Common myeloid progenitor, CD34-positive (primary cell): ENCODE results near the gene SFPQ.

ENCODE experiments used
- CTCF ChIA-PET: fragments of 350-600 bp; sonication (Branson Sonifier 250); formaldehyde crosslinking; loops from one replicate; lab custom pipeline; 2021; ENCODE audit warnings: antibody characterized with exemption; lab: Charles Lee
- POLR2A ChIA-PET: fragments of 350-600 bp; sonication (Branson Sonifier 250); formaldehyde crosslinking; loops from one replicate; lab custom pipeline; 2021; ENCODE audit warnings: antibody characterized with exemption; lab: Charles Lee
- DNase-seq, 3 donors: peaks; one replicate each; pipeline versions ENCODE4 v3.0.0 to v3.0.0-alpha.2; 2013
- H3K27ac ChIP-seq, 2 experiments: 1 replicate in 1 of 2; 2 replicates in 1 of 2; pipeline ENCODE4 v1.7.0; 2013; ENCODE audit warnings: inconsistent platforms in 2 of 2, low read length in 2 of 2, mild to moderate bottlenecking in 2 of 2, low read depth in 1 of 2, moderate library complexity in 1 of 2; ENCODE audit not compliant: severe bottlenecking in 2 of 2, insufficient read depth in 1 of 2, poor library complexity in 1 of 2
- H3K27me3 ChIP-seq, 5 experiments: replicated peaks in 2 of 5; 1 replicate in 3 of 5; 2 replicates in 2 of 5; pipeline versions ENCODE4 v1.6.1 to v1.7.0; 2013; ENCODE audit warnings: low read length in 4 of 5, mild to moderate bottlenecking in 2 of 5, moderate library complexity in 2 of 5, inconsistent platforms in 1 of 5; ENCODE audit not compliant: insufficient read depth in 5 of 5, control insufficient read depth in 4 of 5
- H3K36me3 ChIP-seq, 4 experiments: 1 replicate in 2 of 4; 2 replicates in 2 of 4; pipeline versions ENCODE4 v1.6.1 to v1.7.0; 2013; ENCODE audit warnings: low read length in 3 of 4, control low read depth in 1 of 4, mild to moderate bottlenecking in 1 of 4; ENCODE audit not compliant: control insufficient read depth in 4 of 4, insufficient read depth in 4 of 4
- H3K4me1 ChIP-seq, 4 experiments: 1 replicate in 3 of 4; 2 replicates in 1 of 4; pipeline versions ENCODE4 v1.6.1 to v1.7.1; 2013; ENCODE audit warnings: low read length in 3 of 4, mild to moderate bottlenecking in 3 of 4, control low read depth in 1 of 4, inconsistent platforms in 1 of 4, moderate library complexity in 1 of 4; ENCODE audit not compliant: control insufficient read depth in 4 of 4, insufficient read depth in 4 of 4; ENCODE audit errors: control extremely low read depth in 1 of 4
- H3K4me3 ChIP-seq, 7 experiments: 1 replicate in 4 of 7; 2 replicates in 3 of 7; pipeline versions ENCODE4 v1.5.1 to v1.7.0; 2013; ENCODE audit warnings: mild to moderate bottlenecking in 7 of 7, low read length in 6 of 7, moderate library complexity in 6 of 7, inconsistent platforms in 2 of 7, low read depth in 2 of 7, control low read depth in 1 of 7; ENCODE audit not compliant: insufficient read depth in 4 of 7, control insufficient read depth in 1 of 7; ENCODE audit errors: extremely low read depth in 1 of 7
- H3K9me3 ChIP-seq, 5 experiments: 1 replicate in 4 of 5; 2 replicates in 1 of 5; pipeline versions ENCODE4 v1.6.1 to v1.7.1; 2013; ENCODE audit warnings: low read length in 4 of 5, mild to moderate bottlenecking in 2 of 5, inconsistent platforms in 1 of 5, low read depth in 1 of 5, moderate library complexity in 1 of 5; ENCODE audit not compliant: control insufficient read depth in 4 of 5, insufficient read depth in 2 of 5; ENCODE audit errors: control extremely low read depth in 1 of 5
- WGBS: methylation state at CpG from one replicate; pipeline ENCODE4 v1.1.5; 2013; ENCODE audit not compliant: insufficient coverage; 5-methylcytosine and 5-hydroxymethylcytosine counted together

The SFPQ gene

GRCh38 chr1:35179908-35180307 lies 13.0 kb downstream of the SFPQ start:
- H3K9me3 ChIP-seq, result no peaks in the 10 kb centered on the region
- no peak for DNase-seq
- no peaks in the 10 kb centered on the region for H3K27me3 ChIP-seq
- no peak overlapping the region for H3K4me3 ChIP-seq
- ChIA-PET POLR2A (interaction anchor here (0.6 kb wide), 1 partner anchor 93 kb away, joined by 4 read pairs; no protein-coding TSS in a partner anchor), CTCF (interaction anchor here (1.6 kb wide), 1 partner anchor 40 kb away, joined by 3 read pairs; no protein-coding TSS in a partner anchor)
- 100% methylated on average over 1 of the region's 1 CpG for WGBS
- no peak overlapping the region for H3K27ac ChIP-seq
- H3K4me1 ChIP-seq, result peaks cover 0 to 8% (median 3%) of the 10 kb centered on the region in 4 experiments
- H3K36me3 ChIP-seq, result peaks cover 49 to 96% (median 76%) of the 10 kb centered on the region in 4 experiments

- Histone ChIP-seq H3K36me3 (peaks cover 43 to 87% (median 68%) of the 10 kb centered on the region in 4 experiments), H3K4me3 (no peak overlapping the region), H3K27ac (no peak overlapping the region), H3K27me3 (no peaks in the 10 kb centered on the region), H3K9me3 (no peaks in the 10 kb centered on the region), H3K4me1 (peaks cover 0 to 8% (median 3%) of the 10 kb centered on the region in 4 experiments)
- 14% methylated on average over 1 of the region's 2 CpGs for WGBS
- ChIA-PET CTCF (interaction anchor here (0.8 to 1.6 kb wide), 2 partner anchors 23 to 39 kb away, joined by 3 read pairs; no protein-coding TSS in a partner anchor), POLR2A (interaction anchor here (0.5 to 0.6 kb wide), 2 partner anchors 98 to 187 kb away, joined by 5 to 6 read pairs; no protein-coding TSS in a partner anchor)
- no peak for DNase-seq
Measured at GRCh38 chr1:35178874-35179380, 14.0 kb downstream of the SFPQ start.

GRCh38 chr1:35178295-35178695 lies 14.7 kb downstream of the SFPQ start:
- Histone ChIP-seq H3K4me3 (no peak overlapping the region), H3K27ac (peak overlapping the region in 1 of 2 experiments; percentile 8), H3K27me3 (no peaks in the 10 kb centered on the region), H3K9me3 (no peaks in the 10 kb centered on the region), H3K4me1 (peaks cover 0 to 8% (median 3%) of the 10 kb centered on the region in 4 experiments), H3K36me3 (peaks cover 38 to 80% (median 64%) of the 10 kb centered on the region in 4 experiments)
- ChIA-PET CTCF (interaction anchor here (0.8 to 1.6 kb wide), 2 partner anchors 23 to 39 kb away, joined by 3 read pairs; no protein-coding TSS in a partner anchor), POLR2A (interaction anchor here (0.6 kb wide), 1 partner anchor 98 kb away, joined by 5 read pairs; no protein-coding TSS in a partner anchor)
- DNase-seq, result no peak
- WGBS, result 100% methylated on average over 2 of the region's 2 CpGs

- CTCF ChIA-PET, result no interaction called here
- Histone ChIP-seq H3K9me3 (no peaks in the 10 kb centered on the region), H3K4me1 (peaks cover 0 to 8% (median 3%) of the 10 kb centered on the region in 4 experiments), H3K27me3 (no peaks in the 10 kb centered on the region), H3K4me3 (no peak overlapping the region), H3K36me3 (peaks cover 31 to 74% (median 57%) of the 10 kb centered on the region in 4 experiments), H3K27ac (no peak overlapping the region)
- POLR2A ChIA-PET, result no interaction called here
- no peak for DNase-seq
- WGBS, result 100% methylated on average over 3 of the region's 4 CpGs
Measured at GRCh38 chr1:35177237-35177786, 15.6 kb downstream of the SFPQ start.

- Histone ChIP-seq H3K36me3 (peaks cover 19 to 57% (median 45%) of the 10 kb centered on the region in 4 experiments), H3K4me3 (no peak overlapping the region), H3K9me3 (no peaks in the 10 kb centered on the region), H3K27ac (no peak overlapping the region), H3K4me1 (peaks cover 0 to under 1% (median 0%) of the 10 kb centered on the region in 4 experiments), H3K27me3 (no peaks in the 10 kb centered on the region)
- ChIA-PET CTCF (no interaction called here), POLR2A (interaction anchor here (1.4 to 1.6 kb wide), 2 partner anchors 10 to 17 kb away, joined by 3 read pairs; partner anchors contain the start of gene SFPQ)
- no CpG with 5 or more reads among the region's 1 CpG for WGBS
- no peak for DNase-seq
Measured at GRCh38 chr1:35175602-35176001, 17.3 kb downstream of the SFPQ start.

- H3K36me3 ChIP-seq, result peaks cover 17 to 53% (median 40%) of the 10 kb centered on the region in 4 experiments
Measured at GRCh38 chr1:35175098-35175576, 17.8 kb downstream of the SFPQ start.

More at GRCh38 chr1:35175098-35175576, 17.8 kb downstream of the SFPQ start:
- Histone ChIP-seq H3K4me3 (no peak overlapping the region), H3K27me3 (no peaks in the 10 kb centered on the region), H3K27ac (no peak overlapping the region), H3K9me3 (no peaks in the 10 kb centered on the region), H3K4me1 (no peaks in the 10 kb centered on the region)
- WGBS, result 96% methylated on average over 5 of the region's 9 CpGs
- no peak for DNase-seq
- ChIA-PET CTCF (no interaction called here), POLR2A (interaction anchor here (1.4 to 1.6 kb wide), 2 partner anchors 11 to 18 kb away, joined by 3 read pairs; partner anchors contain the start of gene SFPQ)
